GM19025 (cell line): ENCODE data around the gene MAP4.
"Not testable (repeated sequence)": the region's sequence is repeated elsewhere in the genome, so short reads cannot be mapped to it uniquely, and the experiment has no call there.

Experiments
- ATAC-seq: cut with Tn5 transposase; IDR thresholded peaks from one replicate; pipeline ENCODE4 v1.9.1; 2021; ENCODE audit warnings: mild to moderate bottlenecking, low read depth, moderate library complexity; ENCODE audit not compliant: unreplicated experiment

Gene MAP4

GRCh38 chr3:47897954-47898353 is 118.3 kb downstream of the MAP4 start:
- no peak for ATAC-seq

- no peak for ATAC-seq
Measured at GRCh38 chr3:47896736-47897135, 119.5 kb downstream of the MAP4 start.

DNA sequence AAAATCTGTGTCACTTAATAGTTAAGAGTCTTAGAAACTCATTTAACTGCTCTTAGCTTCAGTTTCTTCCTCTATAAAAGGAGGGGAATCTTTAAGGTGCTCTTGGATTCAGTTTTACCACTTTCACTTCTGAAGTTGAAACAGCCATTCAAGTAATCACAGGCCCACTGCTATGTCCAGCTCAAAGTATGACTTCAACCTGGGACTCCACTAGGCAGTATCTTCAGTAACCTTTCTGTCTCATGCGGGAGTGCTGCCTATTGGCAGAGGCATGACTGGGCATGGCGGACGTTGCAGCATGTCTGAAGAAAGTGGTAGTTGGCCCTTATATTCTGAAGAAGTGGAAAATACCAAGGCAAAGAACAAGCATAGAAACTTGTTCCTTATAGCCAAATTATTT is 121.0 kb downstream of the MAP4 start:
- ATAC-seq, result no peak

DNA sequence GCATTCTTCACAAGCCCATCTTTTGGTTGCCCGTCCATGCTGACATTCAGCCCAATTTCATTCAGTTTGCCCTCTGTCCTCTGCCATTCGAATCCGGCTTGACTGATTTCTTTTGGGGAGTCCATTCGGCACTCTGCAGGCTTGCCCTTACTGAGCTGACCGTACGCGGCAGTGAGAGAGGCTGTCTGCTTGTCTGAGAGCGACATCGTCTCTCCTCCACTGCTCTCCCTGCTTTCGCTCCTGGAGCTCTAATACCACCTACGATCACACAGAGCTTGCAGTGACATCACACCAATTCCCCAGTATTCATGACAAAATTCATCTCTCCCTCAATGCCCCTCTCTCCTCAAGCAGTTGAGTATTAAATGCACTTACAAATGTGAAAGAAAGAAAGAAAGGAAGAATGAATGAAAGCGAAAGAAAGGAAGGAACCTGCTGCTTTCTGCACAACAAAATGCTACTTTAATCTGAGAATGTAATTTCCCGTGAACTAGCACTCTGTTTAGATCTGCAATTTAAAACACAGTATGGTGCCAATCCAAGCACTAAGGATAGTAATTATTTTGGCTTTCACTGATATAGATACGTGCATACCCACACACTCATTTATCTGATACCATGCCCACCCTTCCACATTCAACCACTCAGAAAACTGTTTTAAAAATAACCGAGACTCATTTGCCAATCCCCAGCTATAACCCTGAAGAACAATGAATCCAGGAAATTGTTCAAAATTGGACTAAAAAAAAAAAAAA is 123.8 kb downstream of the MAP4 start:
- ATAC-seq, result no peak

GRCh38 chr3:47891613-47892005 is 124.6 kb downstream of the MAP4 start:
- no peak for ATAC-seq

- ATAC-seq, result no peak
Measured at GRCh38 chr3:47890828-47891612, 125.2 kb downstream of the MAP4 start.

GRCh38 chr3:47890126-47890827 is 125.9 kb downstream of the MAP4 start:
- ATAC-seq, result no peak

GRCh38 chr3:47888986-47889757 is 127.0 kb downstream of the MAP4 start:
- ATAC-seq, result no peak

GRCh38 chr3:47887991-47888390 is 128.2 kb downstream of the MAP4 start:
- not testable (repeated sequence) for ATAC-seq

DNA sequence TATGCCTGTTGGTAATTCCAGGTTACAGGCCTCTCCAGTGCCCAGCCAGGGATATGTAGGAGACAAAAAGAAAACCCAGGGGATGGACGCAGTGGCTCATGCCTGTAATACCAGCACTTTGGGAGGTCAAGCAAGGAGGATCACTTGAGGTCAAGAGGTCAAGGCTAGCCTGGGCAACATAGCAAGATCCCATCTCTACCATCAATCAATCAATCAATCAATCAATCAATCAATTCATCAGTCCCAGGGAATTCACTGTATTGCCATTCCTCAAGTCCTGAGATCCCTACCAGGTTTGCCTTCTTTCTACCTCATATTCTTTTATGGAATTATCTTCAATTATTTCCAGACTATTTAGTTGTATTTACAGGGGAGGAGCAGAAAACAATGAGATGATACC is 131.0 kb downstream of the MAP4 start:
- ATAC-seq, result no peak

DNA sequence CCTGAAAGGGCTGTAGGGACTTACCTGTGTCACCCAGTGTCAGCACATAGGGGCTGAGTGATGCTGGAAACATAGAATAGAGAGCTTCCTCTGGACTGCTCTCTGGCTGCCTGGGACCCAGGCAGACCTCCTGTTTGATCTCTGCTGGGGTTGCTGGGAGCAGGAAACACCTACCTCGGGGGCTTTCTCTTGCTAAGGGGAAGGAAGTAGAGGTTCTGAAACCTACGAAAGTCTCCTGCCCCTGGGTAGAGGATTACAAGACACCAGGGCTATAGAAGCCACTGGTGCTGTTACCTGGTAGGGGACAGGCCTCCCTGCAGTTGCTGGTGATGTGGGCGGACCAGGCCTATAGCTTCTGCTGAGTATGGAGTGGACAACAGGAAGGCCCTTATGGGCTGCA is 131.6 kb downstream of the MAP4 start:
- no peak for ATAC-seq

DNA sequence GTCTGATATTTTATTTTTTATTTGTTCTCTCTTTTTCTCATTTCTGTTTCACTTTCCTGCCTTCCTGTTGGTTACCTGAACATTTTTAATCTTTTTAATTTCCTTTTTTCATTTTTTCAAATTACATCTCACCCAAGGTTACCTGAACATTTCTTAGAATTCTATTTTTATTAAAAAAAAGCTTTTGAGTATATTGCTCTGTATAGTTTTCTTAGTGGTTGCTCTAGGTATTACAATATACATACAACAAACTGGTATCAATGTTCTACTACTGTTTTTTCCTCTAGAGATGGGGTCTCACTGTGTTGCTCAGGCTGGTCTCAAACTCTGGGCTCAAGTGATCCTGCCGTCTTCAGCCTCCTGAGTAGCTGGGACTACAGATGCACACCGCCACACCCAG is 133.9 kb downstream of the MAP4 start:
- no peak for ATAC-seq

DNA sequence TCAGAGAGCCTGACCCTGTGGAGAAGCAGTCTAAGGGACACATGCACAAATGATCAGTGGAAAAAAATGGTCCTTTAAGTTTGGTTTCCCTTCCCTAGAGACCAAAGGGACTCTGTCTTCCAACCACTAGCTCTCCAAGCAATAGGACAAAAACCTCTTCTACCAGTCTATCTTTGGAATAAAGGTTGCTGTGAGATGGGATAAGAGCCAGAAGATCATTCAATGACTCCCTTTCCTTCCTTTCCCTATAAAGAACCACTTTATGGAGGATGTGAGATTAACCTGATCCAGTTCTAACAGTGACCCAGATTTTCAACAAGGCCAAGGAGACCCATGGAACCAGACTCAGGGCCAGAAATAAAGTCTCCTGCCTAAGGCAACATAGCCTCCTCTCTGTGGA is 138.5 kb downstream of the MAP4 start:
- ATAC-seq, result no peak

GRCh38 chr3:47877290-47877689 is 138.9 kb downstream of the MAP4 start:
- ATAC-seq, result no peak

DNA sequence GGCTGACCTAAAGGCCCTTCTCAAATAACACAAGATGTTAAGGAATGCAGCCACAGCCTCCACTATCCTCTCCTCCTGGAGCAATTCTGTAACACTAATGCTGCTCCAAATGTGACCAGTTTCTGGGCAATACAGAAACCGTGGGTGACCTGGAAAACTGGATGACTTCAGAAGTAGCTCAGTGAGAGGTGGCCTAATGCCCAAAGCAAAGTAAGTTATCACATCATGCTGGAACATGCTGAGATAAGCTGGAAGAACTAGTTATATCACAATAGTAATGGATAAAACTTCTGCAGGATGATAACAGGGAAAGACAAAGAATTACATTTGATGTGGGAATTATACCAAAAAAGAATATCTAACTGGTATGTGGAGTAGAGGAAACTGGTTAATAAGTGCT is 141.3 kb downstream of the MAP4 start:
- ATAC-seq, result no peak

DNA sequence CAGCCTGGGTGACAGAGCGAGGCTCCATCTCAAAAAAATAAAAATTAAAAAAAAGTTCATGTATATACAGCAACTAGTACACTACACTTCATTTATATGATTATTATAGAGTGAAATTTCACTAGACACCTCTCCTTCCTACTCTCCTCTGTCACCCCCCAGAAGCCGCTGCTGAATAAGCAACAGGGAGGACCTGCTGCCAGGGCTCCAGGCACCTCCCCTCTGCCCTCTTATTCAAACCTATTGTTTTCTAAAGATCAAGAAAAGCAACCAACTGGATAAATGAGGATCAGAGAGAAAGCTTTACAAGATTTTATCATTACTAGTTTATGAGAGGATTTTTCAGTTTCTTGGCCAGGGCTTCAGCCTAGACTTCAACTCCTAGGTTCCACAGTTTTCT is 141.8 kb downstream of the MAP4 start:
- no peak for ATAC-seq

DNA sequence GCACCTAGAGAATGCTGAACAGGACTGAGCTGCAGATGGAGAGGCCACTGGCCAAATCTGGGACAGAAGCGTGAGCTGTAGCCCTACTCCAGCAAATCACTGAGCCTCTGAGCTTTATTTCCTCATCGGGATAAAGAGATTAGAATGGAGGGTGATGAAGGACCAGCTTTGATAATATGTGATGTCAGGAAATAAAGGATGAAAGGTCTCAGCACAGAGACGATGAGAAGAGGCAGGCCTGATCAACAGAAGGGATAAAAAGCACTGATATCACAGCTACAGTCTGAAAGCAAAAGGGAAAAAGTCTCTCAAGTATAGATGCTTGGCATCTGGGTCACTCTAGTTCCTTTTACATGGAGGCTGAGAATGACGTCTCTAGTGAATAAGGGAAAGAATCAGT is 143.3 kb downstream of the MAP4 start:
- no peak for ATAC-seq

GRCh38 chr3:47871389-47871788 is 144.8 kb downstream of the MAP4 start:
- ATAC-seq, result no peak

DNA sequence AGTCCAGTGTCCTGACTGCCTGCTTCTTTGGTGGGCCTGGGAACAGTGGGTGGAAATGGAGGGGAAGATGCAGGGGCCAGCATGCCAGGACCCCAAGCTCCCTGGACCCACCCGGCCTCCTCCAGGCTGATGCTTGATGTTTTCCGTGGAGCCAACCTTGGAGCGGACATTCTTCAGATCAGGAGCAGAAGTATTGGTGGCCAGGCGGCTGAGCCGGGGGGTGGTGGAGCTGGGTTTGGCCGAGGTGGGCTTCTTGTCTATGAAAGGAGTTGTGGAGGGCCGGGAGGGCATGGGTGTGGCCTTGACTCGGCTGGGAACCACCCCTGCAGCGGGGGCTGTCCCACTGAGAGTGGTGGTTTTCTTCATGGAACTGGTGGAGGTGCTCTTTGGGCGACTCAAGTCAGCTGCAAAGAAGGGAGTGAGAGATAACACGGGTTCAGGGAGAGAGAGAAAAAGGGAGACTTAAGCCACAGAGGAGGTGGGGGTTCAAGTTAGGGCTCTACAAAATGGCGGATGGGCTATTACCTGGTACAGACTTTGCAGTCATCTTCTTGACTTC is 145.4 kb downstream of the MAP4 start:
- no peak for ATAC-seq

DNA sequence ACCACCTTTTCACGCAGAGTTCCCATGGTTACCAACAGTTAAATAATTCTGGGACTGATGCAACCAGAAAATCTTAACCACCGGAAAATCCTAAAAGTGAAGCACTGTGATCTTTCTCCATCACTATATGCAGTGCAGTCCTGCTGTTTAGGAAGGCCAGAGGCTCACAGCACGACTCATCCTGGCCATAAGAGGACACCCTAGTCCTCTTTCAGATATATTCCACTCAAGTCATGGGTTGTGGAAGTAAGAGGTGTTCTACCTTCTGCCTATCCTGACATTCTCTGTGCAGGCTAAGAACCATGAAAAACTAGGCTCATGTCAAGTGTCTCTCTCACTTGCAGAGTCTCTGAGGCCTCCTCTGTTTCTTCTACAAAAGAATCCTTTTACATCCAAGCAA is 146.1 kb downstream of the MAP4 start:
- no peak for ATAC-seq
